ENCODE data around the gene SYNGR3. TPM values are rescaled to one million over a fixed set of nuclear protein-coding genes. Genes with fewer than 3 reads are reported as not detected.
"Not testable (repeated sequence)": the region's sequence is repeated elsewhere in the genome, so short reads cannot be mapped to it uniquely, and the experiment has no call there.

Gene SYNGR3
- polyA plus RNA-seq, 1 donor from 2014 or later, result 4.9 TPM

DNA sequence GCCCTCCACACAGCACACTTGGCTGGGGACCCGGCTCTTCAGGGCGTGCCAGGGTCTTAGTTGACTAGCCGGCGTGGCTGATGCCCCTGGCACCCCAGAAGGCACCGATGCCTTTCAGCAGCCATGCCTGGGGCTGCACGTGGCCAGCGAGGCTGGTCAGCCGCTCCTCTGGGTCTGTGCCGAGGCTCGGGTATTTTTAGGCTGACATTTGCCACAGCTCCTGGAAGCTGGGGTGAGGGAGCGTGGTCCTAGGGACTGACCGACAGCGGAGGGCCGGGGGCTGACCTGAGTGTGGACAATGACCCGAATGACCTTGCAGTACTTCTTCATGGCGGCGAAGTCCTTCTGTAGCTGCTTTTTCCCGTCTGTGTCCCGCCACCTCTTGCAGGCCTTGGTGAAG lies 39.2 kb upstream of the SYNGR3 start:
- no peaks in the 10 kb centered on the region for H3K9me3 Mint-ChIP-seq
- H3K4me3 Mint-ChIP-seq, result no peak overlapping the region
- H3K27ac Mint-ChIP-seq, result no peak overlapping the region
- H3K36me3 Mint-ChIP-seq, result no peaks in the 10 kb centered on the region
- peaks cover 2% of the 10 kb centered on the region for H3K27me3 Mint-ChIP-seq
- no peaks in the 10 kb centered on the region for H3K4me1 Mint-ChIP-seq

DNA sequence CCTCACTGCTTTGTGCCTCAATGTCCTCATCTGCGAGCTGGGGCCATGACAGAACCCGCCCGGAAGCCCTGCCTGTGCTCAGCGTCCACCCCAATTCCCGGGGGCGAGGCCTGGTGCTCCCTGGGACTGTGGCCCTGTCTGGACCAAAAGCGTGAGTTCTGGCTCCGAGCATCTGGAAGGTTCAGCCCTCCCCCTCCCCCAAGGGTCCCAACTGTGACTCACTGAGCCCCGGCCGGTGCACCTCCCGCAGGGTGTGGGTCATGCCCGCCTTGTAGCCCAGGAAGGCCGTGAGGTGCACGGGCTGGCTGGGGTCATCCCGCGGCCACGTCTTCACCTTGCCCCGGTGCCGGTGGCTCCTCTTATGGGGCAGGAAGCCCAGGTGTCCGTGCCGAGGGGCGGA lies 36.0 kb upstream of the SYNGR3 start:
- Mint-ChIP-seq H3K4me3 (no peak overlapping the region), H3K9me3 (no peaks in the 10 kb centered on the region), H3K27ac (no peak overlapping the region), H3K4me1 (no peaks in the 10 kb centered on the region), H3K27me3 (peaks cover 2% of the 10 kb centered on the region), H3K36me3 (no peaks in the 10 kb centered on the region)

DNA sequence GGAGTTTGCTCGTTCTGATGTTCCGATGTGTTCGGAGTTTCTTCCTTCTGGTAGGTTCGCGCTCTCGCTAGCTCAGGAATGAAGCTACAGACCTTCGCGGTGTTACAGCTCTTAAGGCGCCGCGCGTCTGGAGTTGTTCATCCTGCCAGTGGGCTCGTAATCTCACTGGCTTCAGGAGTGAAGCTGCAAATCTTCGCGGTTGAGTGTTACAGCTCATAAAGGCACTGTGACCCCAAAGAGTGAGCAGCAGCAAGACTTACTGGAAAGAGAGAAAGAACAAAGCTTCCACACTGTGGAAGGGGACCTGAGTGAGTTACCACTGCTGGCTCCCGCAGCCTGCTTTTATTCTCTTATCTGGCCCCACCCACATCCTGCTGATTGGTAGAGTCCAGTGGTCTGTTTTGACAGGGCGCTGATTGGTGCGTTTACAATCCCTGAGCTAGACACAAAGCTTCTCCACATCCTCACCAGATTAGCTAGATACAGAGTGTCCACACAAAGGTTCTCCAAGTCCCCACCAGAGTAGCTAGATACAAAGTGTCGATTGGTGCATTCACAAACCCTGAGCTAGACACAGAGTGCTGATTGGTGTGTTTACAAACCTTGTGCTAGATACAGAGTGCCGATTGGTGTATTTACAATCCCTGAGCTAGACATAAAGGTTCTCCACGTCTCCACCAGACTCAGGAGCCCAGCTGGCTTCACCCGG lies 32.2 kb upstream of the SYNGR3 start:
- not testable (repeated sequence) for H3K36me3 Mint-ChIP-seq, H3K4me3 Mint-ChIP-seq
- peaks cover 13 to 15% (median 14%) of the 10 kb centered on the region in 3 donors for H3K4me1 Mint-ChIP-seq

DNA sequence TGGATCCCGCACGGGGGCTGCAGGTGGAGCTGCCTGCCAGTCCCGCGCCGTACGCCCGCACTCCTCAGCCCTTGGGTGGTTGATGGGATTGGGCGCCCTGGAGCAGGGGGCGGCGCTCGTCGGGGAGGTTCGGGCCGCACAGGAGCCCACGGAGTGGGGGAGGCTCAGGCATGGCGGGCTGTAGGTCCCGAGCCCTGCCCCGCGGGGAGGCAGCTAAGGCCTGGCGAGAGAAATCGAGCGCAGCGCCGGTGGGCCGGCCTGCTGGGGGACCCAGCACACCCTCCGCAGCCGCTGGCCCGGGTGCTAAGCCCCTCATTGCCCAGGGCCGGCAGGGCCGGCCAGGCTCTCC lies 31.7 kb upstream of the SYNGR3 start:
- Mint-ChIP-seq H3K27ac (peak overlapping the region in 1 of 3 donors; percentile 65), H3K4me1 (peaks cover 13 to 18% (median 15%) of the 10 kb centered on the region in 3 donors)
- not testable (repeated sequence) for H3K4me3 Mint-ChIP-seq, H3K9me3 Mint-ChIP-seq, H3K36me3 Mint-ChIP-seq, H3K27me3 Mint-ChIP-seq

More for the DNA sequence above, 32.2 kb upstream of the SYNGR3 start:
- peak overlapping the region in 1 of 3 donors; percentile 65 for H3K27ac Mint-ChIP-seq
- H3K27me3 Mint-ChIP-seq, H3K9me3 Mint-ChIP-seq: not testable (repeated sequence)

DNA sequence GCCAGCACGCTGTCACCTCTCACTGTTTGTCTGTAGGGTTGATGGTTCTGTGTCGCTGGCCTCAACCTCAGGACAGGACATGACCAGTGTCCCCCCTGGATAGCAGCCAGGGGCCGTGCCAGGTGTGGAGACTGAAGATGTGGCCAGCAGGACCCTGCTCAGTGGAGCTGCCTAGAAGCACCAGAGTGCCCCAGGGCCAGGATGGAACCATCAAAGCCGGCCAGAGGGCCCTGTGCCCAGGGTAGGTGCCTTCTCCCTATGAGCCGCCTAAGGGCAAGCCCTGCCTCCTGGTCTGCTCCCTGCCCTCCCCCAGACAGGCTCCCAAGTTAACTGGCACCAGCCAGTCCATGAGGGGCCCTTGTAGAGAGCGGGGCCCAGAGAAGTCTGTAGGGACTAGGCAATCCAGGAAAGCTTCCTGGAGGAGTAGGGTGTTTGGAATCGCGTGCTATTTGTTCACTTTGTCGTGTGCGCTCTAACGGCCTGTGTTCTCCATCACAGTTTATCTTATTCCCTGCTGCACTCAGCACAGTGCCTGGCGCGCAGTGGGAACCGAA lies 31.0 kb upstream of the SYNGR3 start:
- H3K27me3 Mint-ChIP-seq, result peaks cover 4% of the 10 kb centered on the region
- peaks cover 2% of the 10 kb centered on the region for H3K36me3 Mint-ChIP-seq
- peak overlapping the region; percentile 80 to 100 (median 85) for H3K27ac Mint-ChIP-seq
- H3K9me3 Mint-ChIP-seq, result no peaks in the 10 kb centered on the region
- peaks cover 17 to 25% (median 20%) of the 10 kb centered on the region in 3 donors for H3K4me1 Mint-ChIP-seq
- H3K4me3 Mint-ChIP-seq, result peak overlapping the region; percentile 38 to 100 (median 94)

DNA sequence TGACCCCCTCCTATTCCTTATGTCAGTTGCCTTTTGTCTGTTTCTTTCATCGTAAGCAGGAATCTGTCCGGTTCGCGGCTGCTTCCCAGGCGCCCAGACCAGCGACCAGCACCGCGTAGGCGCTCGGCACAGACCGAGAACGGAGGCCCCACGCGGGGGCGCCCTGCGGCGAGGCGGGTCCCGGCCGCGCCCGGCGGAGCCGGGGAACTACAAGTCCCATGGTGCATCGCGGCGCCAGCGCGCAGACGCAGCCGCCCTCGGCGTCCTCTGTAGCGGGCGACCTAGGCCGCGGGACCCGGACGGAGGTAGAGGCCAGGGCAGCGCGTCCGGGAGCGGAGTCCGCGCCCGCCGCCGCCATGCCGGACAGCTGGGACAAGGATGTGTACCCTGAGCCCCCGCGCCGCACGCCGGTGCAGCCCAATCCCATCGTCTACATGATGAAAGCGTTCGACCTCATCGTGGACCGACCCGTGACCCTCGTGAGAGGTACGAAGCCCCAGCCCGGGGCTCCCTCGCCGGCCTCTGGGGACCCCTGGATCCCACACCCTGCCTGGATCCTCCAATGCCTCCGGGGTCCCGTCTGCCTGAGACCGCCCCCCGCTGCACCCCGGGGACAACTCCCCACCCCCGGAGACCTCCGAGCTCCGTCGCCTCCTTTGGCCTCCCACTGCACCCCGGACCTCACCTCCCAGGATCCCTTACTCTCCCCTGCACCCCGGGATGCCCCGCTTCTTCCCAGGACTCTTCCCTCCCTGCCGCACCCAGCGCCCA lies 30.3 kb upstream of the SYNGR3 start, which contains the start of gene NDUFB10:
TSS of gene NDUFB10 (plus strand) at position 270 of the 771 bp plus-strand sequence. CDS start at position 357, 87 bp downstream.
- no peaks in the 10 kb centered on the region for H3K9me3 Mint-ChIP-seq
- H3K27me3 Mint-ChIP-seq, result peaks cover 4% of the 10 kb centered on the region
- H3K4me3 Mint-ChIP-seq, result peak within 1 kb of the TSS; percentile 86 to 100 (median 94)
- peaks cover 19 to 29% (median 20%) of the 10 kb centered on the region in 3 donors for H3K4me1 Mint-ChIP-seq
- H3K27ac Mint-ChIP-seq, result peak within 1 kb of the TSS; percentile 94 to 100 (median 97)
- H3K36me3 Mint-ChIP-seq, result peaks cover 2% of the 10 kb centered on the region

DNA sequence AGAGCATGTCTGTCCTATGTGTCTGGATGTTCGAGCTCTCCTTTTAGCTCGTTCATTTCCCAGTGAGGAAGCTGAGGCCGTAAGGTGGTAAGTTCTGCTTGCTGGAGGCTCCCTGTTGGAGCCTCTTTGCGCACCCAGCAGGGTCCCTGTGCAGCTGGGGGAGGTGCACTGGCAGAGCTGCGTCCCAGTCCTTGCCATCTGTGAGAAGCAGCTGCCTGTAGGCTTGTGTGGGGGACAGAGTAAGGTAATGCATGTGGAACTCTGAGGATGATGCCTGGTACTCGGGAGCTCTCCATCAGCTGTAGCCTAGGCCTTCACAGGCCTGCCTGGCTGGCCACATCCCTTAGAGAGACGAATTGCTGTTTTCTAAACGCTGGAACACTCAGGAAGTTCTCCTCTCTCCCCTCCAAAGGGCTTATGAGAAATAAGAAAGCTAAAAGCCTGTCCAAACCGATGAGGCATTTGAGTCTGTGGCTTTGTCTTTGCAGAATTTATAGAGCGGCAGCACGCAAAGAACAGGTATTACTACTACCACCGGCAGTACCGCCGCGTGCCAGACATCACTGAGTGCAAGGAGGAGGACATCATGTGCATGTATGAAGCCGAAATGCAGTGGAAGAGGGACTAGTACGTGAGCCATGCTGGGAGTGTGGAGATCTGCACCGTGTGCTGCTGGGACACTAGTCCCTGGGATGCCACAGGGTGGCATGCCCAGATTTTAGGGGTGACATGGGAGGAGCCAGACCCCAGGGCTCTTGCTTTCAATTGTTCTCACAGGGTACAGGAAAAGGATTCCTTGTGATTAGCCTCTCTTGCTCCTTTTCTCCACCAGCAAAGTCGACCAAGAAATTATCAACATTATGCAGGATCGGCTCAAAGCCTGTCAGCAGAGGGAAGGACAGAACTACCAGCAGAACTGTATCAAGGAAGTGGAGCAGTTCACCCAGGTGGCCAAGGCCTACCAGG lies 28.8 kb upstream of the SYNGR3 start:
- peaks cover 2% of the 10 kb centered on the region for H3K36me3 Mint-ChIP-seq
- H3K4me1 Mint-ChIP-seq, result peaks cover 24 to 33% (median 31%) of the 10 kb centered on the region in 3 donors
- H3K9me3 Mint-ChIP-seq, result no peaks in the 10 kb centered on the region
- peaks cover 4% of the 10 kb centered on the region for H3K27me3 Mint-ChIP-seq
- H3K27ac Mint-ChIP-seq, result peak overlapping the region; percentile 94 to 100 (median 97)
- H3K4me3 Mint-ChIP-seq, result peak overlapping the region; percentile 86 to 100 (median 94)

DNA sequence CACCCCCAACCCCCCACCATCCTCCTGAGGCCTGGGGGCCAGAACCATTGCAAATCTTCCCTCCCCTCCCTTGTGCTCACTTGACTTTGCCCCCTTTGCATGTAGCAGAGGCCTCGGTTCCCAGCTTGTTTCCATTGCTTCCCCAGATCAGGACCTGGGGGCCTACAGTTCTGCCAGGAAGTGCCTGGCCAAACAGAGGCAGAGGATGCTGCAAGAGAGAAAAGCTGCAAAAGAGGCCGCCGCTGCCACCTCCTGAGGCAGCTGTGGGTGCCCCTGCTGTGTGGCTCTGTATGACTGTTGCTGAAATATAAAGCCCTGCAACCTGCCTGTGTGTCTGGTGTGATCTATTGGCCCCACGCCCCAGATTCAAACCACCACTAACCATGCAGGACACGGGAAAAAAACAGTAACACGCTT lies 28.1 kb upstream of the SYNGR3 start:
- Mint-ChIP-seq H3K9me3 (no peaks in the 10 kb centered on the region), H3K36me3 (peaks cover 2% of the 10 kb centered on the region), H3K27me3 (peaks cover 4% of the 10 kb centered on the region), H3K4me1 (peaks cover 24 to 33% (median 31%) of the 10 kb centered on the region in 3 donors), H3K4me3 (peak overlapping the region; percentile 17 to 100 (median 78)), H3K27ac (peak overlapping the region; percentile 97 to 100 (median 99))

DNA sequence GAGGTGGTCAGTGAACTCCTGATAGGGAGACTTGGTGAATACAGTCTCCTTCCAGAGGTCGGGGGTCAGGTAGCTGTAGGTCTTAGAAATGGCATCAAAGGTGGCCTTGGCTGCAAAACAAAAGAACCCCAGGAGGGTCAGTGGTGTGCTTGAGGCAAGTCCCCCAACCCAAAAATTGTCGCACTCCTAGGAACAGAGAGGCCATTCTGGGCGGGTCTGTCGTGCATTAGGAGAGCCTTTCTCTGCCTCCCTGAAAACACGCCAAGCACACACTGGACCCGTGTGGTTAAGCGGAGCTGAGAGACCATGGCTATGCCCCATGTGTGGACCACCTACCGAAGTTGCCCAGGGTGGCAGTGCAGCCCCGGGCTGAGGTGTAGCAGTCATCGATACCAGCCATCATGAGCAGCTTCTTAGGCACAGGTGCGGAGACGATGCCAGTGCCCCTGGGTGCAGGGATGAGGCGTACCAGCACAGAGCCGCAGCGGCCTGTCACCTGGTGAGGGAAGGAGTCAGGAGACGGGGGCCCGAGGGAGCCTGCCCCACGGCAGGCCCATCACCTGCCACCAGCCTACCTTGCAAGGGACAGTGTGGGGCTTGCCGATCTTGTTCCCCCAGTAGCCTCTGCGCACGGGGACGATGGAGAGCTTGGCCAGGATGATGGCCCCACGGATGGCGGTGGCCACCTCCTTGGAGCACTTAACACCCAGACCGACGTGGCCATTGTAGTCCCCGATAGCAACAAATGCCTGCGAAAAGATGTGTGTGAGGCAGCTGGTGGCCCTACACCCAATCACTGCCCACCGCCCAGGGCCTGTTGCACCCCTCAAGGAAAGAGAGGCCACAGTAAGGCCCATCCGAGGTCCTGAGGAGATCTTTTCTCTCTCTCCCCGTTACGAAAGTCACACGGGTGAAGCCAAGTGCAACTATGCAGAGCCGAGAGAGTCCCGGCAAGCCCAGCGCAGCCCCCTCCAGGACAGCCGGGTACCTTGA lies 27.3 kb upstream of the SYNGR3 start:
- Mint-ChIP-seq H3K4me1 (peaks cover 24 to 33% (median 31%) of the 10 kb centered on the region in 3 donors), H3K27ac (peak overlapping the region; percentile 95 to 100 (median 99)), H3K4me3 (peak overlapping the region; percentile 25 to 100 (median 96))
- not testable (repeated sequence) for H3K36me3 Mint-ChIP-seq, H3K27me3 Mint-ChIP-seq, H3K9me3 Mint-ChIP-seq

DNA sequence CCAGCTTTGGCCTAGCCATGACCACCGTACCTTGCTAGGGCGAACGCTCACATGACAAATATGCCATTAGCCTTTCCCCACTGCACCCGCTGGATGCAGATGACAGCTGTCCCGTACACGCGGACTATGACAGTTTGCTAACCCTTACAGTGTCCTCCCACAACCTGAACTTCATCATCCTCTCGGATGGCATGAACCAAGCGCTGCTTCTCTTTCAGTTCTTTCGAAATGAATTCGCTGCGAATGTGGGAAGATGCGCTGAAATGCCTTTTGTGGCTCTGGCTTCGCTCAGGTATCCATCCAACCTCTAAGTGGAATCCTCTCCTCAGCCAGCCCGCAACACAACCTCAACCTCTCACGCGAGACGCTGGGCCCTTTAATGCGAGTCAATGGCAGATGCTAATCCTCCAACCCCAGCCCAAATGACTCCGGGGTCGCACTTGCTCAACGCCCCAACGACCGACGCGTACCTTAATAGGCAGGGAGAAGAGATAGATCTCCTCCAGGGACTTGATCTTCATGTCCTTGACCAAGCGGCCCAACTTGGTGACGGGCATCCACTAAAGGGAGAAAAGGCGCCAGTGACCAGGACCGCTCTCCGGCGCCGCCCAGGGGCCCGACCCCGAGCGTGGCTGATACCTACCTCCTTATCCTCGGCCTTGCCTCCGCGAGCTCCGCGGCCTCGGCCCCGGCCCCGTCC lies 25.8 kb upstream of the SYNGR3 start:
- peaks cover 2% of the 10 kb centered on the region for H3K36me3 Mint-ChIP-seq
- no peaks in the 10 kb centered on the region for H3K9me3 Mint-ChIP-seq
- peak overlapping the region; percentile 93 to 100 (median 96) for H3K4me3 Mint-ChIP-seq
- H3K27me3 Mint-ChIP-seq, result peaks cover 4% of the 10 kb centered on the region
- peaks cover 24 to 33% (median 31%) of the 10 kb centered on the region in 3 donors for H3K4me1 Mint-ChIP-seq
- peak overlapping the region; percentile 95 to 100 (median 99) for H3K27ac Mint-ChIP-seq

DNA sequence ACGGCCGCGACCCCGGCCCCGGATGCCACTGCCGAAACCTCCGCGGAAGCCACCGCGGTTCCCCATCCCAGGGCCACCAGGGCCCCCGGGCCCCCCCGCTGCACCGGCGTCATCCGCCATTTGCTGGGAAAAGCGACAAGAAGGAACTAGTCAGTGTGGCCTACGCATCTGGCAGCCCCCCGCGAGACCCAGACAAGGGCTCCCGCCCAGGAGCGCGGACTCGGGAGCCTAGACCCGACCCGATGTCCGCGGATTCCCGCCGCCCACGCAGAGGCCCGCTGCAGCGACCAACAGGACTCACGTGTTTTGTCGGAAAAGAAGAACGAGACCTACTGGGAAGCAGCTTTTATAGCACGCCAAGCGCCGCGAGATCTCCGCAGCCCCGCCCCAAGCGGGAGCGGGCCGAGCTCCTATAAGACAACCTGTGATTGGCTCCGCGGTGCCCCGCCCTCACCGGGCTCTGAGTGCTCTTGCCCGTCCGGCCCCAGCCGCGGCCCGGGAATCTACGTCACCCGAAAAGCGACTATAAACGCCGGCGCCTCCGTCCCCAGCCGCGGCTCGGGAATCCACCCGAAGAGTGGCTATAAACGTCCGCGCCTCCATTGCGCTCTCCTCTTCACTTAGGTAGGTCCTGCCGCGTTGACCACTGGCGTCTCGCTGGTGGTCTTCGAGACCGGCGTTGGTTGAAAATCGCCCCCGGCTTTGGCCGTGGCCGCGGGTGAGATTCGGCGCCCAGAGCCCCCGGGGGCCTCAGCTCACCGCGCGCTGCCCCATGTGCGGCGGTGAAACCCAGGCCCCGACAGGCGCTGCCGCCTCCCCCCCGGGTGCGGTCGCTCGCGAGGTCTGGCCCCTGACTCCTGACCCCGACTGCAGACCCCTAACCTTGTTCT lies 25.0 kb upstream of the SYNGR3 start, which contains the start of gene RPS2:
TSS of gene RPS2 (minus strand) at position 321 of the 890 bp plus-strand sequence. CDS start at position 120, 201 bp downstream.
- Mint-ChIP-seq H3K27ac (peak within 1 kb of the TSS; percentile 95 to 100 (median 99)), H3K4me1 (peaks cover 23 to 31% (median 31%) of the 10 kb centered on the region in 3 donors), H3K4me3 (peak within 1 kb of the TSS; percentile 93 to 100 (median 96)), H3K9me3 (no peaks in the 10 kb centered on the region), H3K36me3 (peaks cover 2% of the 10 kb centered on the region), H3K27me3 (peaks cover 4% of the 10 kb centered on the region)
